ENCODE measurements around the gene PLA2G2C. TPM values are rescaled to one million over a fixed set of nuclear protein-coding genes. Genes with fewer than 3 reads are reported as not detected.

Gene PLA2G2C
- total RNA-seq, 2 donors from 2014 or later: 0.27 TPM; not detected in 1

- H3K27ac ChIP-seq: no peak overlapping the region
- peaks cover 4% of the 10 kb centered on the region for H3K4me1 ChIP-seq
- H3K4me3 ChIP-seq: no peak overlapping the region
- peak; percentile 63 for DNase-seq
- H3K36me3 ChIP-seq: no peaks in the 10 kb centered on the region
- intact Hi-C loops (cut with DNase I): no loop called here
- no peaks in the 10 kb centered on the region for H3K27me3 ChIP-seq
- no peak for TF ChIP-seq CTCF (IDR thresholded peaks at IDR 0.05)
- no peaks in the 10 kb centered on the region for H3K9me3 ChIP-seq
- H3K9ac ChIP-seq (ENCODE audit: low read depth in 2 of 2, low read length in 2 of 2): no peak overlapping the region
Observed at GRCh38 chr1:20124456-20125057, 61.8 kb downstream of the PLA2G2C start.

GRCh38 chr1:20123722-20124455 lies 62.4 kb downstream of the PLA2G2C start:
- no peak overlapping the region for H3K27ac ChIP-seq
- TF ChIP-seq CTCF (IDR thresholded peaks at IDR 0.05): no peak
- H3K9me3 ChIP-seq: no peaks in the 10 kb centered on the region
- intact Hi-C loops (cut with DNase I): no loop called here
- H3K9ac ChIP-seq (ENCODE audit: low read depth in 2 of 2, low read length in 2 of 2): no peak overlapping the region
- no peak overlapping the region for H3K4me3 ChIP-seq
- H3K36me3 ChIP-seq: no peaks in the 10 kb centered on the region
- no peaks in the 10 kb centered on the region for H3K27me3 ChIP-seq
- DNase-seq: no peak
- peaks cover 4% of the 10 kb centered on the region for H3K4me1 ChIP-seq

- Histone ChIP-seq H3K36me3 (no peaks in the 10 kb centered on the region), H3K4me3 (no peak overlapping the region), H3K9me3 (no peaks in the 10 kb centered on the region), H3K27ac (no peak overlapping the region), H3K4me1 (peaks cover 4% of the 10 kb centered on the region), H3K9ac (ENCODE audit: low read depth in 2 of 2, low read length in 2 of 2) (no peak overlapping the region), H3K27me3 (no peaks in the 10 kb centered on the region)
- no peak for DNase-seq
- intact Hi-C loops (cut with DNase I): no loop called here
- no peak for TF ChIP-seq CTCF (IDR thresholded peaks at IDR 0.05)
Observed at GRCh38 chr1:20120796-20121195, 65.5 kb downstream of the PLA2G2C start.

GRCh38 chr1:20119347-20119746 lies 67.0 kb downstream of the PLA2G2C start, which contains the start of gene PLA2G2D:
Gene PLA2G2D, minus strand, starts transcription at chr1:20119536. Its CDS starts 38 bp downstream, at chr1:20119498.
- no peak for TF ChIP-seq CTCF (IDR thresholded peaks at IDR 0.05)
- intact Hi-C loops (cut with DNase I): no loop called here
- DNase-seq: no peak
- Histone ChIP-seq H3K9me3 (no peaks in the 10 kb centered on the region), H3K9ac (ENCODE audit: low read depth in 2 of 2, low read length in 2 of 2) (no peak within 1 kb of the TSS), H3K4me1 (peaks cover 4% of the 10 kb centered on the region), H3K4me3 (no peak within 1 kb of the TSS), H3K27me3 (no peaks in the 10 kb centered on the region), H3K36me3 (no peaks in the 10 kb centered on the region), H3K27ac (no peak within 1 kb of the TSS)

- intact Hi-C loops (cut with DNase I): no loop called here
- DNase-seq: no peak
- no peak overlapping the region for H3K9ac ChIP-seq (ENCODE audit: low read depth in 2 of 2, low read length in 2 of 2)
- no peak overlapping the region for H3K27ac ChIP-seq
- H3K36me3 ChIP-seq: no peaks in the 10 kb centered on the region
- H3K27me3 ChIP-seq: no peaks in the 10 kb centered on the region
- TF ChIP-seq CTCF (IDR thresholded peaks at IDR 0.05): no peak
- H3K4me3 ChIP-seq: no peak overlapping the region
- no peaks in the 10 kb centered on the region for H3K9me3 ChIP-seq
- no peaks in the 10 kb centered on the region for H3K4me1 ChIP-seq
Observed at GRCh38 chr1:20117236-20117635, 69.1 kb downstream of the PLA2G2C start.

All from colonic mucosa (tissue), 4 donors.